ENCODE data around the gene GPR37. TPM values are rescaled to one million over a fixed set of nuclear protein-coding genes. Genes with fewer than 3 reads are reported as not detected.

GPR37 gene
- total and polyA plus RNA-seq, 12 donors: 0.11 to 14.3 (median 0.17) TPM; not detected in 4

DNA sequence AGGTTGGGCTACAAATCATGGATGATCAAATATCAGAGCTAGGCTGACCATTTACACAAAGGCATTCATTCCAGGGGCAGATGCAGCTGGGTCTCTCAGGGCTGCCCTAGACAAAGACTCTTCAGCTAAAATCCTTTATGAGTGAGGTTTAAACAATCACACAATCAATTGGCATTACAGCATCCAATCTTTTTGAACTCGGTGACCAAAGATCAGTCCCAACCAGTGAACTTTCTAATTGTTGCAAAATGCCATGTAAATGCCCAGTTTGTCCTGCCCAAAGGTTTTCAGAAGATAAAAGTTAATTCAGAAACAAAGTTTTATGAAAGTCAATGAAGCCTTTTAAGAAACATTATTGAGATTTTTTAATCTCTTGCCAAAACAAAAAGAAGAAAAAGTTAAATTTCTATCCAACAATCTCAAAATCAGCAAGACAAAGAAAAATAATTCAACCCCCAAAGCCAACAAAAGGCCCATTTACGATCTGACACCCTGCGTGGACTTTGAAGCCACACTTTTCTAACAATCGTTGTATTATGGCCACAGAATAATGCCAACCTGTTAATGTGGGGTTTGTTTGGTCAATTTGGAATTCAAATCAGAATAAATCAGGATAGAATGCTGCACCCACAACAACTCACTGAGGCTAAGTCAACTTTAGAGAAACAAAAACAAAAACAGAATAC, 40.9 kb downstream of the GPR37 start:
- Histone ChIP-seq H3K9me3 (replicated peaks in 1 of 3) (no peaks in the 10 kb centered on the region), H3K4me3 (no peak overlapping the region), H3K36me3 (replicated peaks in 1 of 2) (no peaks in the 10 kb centered on the region), H3K27me3 (no peaks in the 10 kb centered on the region), H3K27ac (no peak overlapping the region), H3K4me1 (replicated peaks in 1 of 2) (no peaks in the 10 kb centered on the region)
- TF ChIP-seq, protein P1, sequence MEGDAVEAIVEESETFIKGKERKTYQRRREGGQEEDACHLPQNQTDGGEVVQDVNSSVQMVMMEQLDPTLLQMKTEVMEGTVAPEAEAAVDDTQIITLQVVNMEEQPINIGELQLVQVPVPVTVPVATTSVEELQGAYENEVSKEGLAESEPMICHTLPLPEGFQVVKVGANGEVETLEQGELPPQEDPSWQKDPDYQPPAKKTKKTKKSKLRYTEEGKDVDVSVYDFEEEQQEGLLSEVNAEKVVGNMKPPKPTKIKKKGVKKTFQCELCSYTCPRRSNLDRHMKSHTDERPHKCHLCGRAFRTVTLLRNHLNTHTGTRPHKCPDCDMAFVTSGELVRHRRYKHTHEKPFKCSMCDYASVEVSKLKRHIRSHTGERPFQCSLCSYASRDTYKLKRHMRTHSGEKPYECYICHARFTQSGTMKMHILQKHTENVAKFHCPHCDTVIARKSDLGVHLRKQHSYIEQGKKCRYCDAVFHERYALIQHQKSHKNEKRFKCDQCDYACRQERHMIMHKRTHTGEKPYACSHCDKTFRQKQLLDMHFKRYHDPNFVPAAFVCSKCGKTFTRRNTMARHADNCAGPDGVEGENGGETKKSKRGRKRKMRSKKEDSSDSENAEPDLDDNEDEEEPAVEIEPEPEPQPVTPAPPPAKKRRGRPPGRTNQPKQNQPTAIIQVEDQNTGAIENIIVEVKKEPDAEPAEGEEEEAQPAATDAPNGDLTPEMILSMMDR (IDR thresholded peaks at IDR 0.05): no peak
- TF ChIP-seq POLR2A (IDR thresholded peaks at IDR 0.05): no peak
- no peak for DNase-seq
- WGBS, 4 donors: 57 to 67% (median 65%) methylated on average over 4 of the region's 4 CpGs
- intact Hi-C loops (cut with DNase I): no loop called here

DNA sequence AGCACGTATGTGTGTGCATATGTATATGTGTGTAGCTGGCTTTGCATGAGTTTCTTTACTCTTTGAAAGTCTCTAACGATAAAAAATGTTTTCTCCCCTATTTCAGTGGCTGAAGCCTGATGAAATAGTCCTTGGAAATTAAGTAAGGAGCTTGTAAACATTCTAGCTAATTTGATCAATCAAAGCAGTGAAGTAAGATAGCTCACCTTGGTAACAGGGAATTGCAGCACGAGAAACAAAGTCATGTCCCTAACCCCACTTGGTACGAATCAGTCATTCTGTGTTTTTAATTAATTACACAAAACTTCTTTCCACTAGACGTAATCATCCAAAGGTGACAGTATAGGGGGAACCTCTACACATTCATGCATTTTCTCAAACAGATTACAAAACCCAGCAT, 41.5 kb downstream of the GPR37 start:
- intact Hi-C loops (cut with DNase I): no loop called here
- Histone ChIP-seq H3K36me3 (replicated peaks in 1 of 2) (no peaks in the 10 kb centered on the region), H3K27ac (no peak overlapping the region), H3K4me3 (no peak overlapping the region), H3K4me1 (replicated peaks in 1 of 2) (no peaks in the 10 kb centered on the region), H3K9me3 (replicated peaks in 1 of 3) (no peaks in the 10 kb centered on the region), H3K27me3 (no peaks in the 10 kb centered on the region)
- WGBS, 4 donors: 69 to 81% (median 76%) methylated on average over 5 of the region's 5 CpGs
- TF ChIP-seq, protein P1 (IDR thresholded peaks at IDR 0.05): no peak
- no peak for TF ChIP-seq POLR2A (IDR thresholded peaks at IDR 0.05)
- no peak for DNase-seq

DNA sequence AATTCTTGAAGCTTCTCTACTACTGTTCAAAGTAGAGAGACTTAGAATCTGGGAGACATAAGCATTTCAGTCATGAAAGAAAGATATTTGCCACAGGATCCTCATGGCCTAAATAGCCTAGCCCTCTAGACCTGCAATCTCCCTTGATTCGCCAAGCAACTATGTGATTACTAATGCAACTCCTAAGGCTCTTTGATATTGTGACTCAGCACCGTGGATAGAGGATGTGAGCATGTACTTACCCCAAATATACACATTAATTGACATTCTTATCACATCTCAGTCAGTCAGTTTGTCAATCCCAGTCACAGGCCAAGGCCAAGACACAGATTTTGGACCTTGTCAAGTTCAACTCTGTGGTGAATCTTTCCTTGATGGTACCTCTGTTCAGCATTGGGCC, 42.6 kb downstream of the GPR37 start:
- TF ChIP-seq POLR2A (IDR thresholded peaks at IDR 0.05): no peak
- TF ChIP-seq, protein P1 (IDR thresholded peaks at IDR 0.05): no peak
- no peak for DNase-seq
- no peak overlapping the region for H3K27ac ChIP-seq
- intact Hi-C loops (cut with DNase I): no loop called here
- no peaks in the 10 kb centered on the region for H3K27me3 ChIP-seq
- no peaks in the 10 kb centered on the region for H3K36me3 ChIP-seq (replicated peaks in 1 of 2)
- no peak overlapping the region for H3K4me3 ChIP-seq
- no peaks in the 10 kb centered on the region for H3K4me1 ChIP-seq (replicated peaks in 1 of 2)
- no peaks in the 10 kb centered on the region for H3K9me3 ChIP-seq (replicated peaks in 1 of 3)
- 36 to 74% (median 62%) methylated on average over 2 of the region's 2 CpGs for WGBS, 4 donors

DNA sequence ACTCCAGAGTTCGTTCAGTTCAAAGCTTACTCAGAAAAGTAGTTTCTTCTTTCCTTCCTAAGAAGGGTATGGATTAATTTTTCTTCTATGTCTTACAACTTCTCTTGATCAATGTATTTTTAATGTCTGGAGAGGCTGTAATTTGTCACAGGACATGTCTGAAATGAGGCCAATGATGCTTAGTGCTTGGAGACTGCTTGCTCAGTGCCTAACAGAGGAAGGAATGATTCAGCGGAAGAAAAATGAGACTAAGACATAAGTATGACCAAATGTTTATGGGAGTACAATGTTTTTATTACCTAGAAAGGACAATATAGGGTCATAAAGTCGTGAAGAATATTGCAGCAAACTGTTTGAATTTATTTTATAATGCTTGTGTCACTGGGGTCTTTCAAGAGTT, 43.3 kb downstream of the GPR37 start:
- no peaks in the 10 kb centered on the region for H3K36me3 ChIP-seq (replicated peaks in 1 of 2)
- no peak for TF ChIP-seq POLR2A (IDR thresholded peaks at IDR 0.05)
- TF ChIP-seq, protein P1 (IDR thresholded peaks at IDR 0.05): no peak
- H3K9me3 ChIP-seq (replicated peaks in 1 of 3): no peaks in the 10 kb centered on the region
- H3K27ac ChIP-seq: no peak overlapping the region
- intact Hi-C loops (cut with DNase I): no loop called here
- 59 to 63% (median 61%) methylated on average over 3 of the region's 3 CpGs for WGBS, 4 donors
- no peaks in the 10 kb centered on the region for H3K27me3 ChIP-seq
- no peak overlapping the region for H3K4me3 ChIP-seq
- no peaks in the 10 kb centered on the region for H3K4me1 ChIP-seq (replicated peaks in 1 of 2)
- DNase-seq: no peak
